Epithelial cell of esophagus (primary cell): Measurements from ENCODE around the gene FBXW11.

Experiments used
- DNase-seq: peaks from one replicate; pipeline ENCODE4 v3.0.0; 2010; ENCODE audit warnings: low read depth
- H3K4me3 ChIP-seq: 2 replicates; pipeline ENCODE4 v1.5.1; 2011; ENCODE audit warnings: mild to moderate bottlenecking, low read length, control low read depth
- TF ChIP-seq, protein P1 (sequence below): IDR thresholded peaks from 2 replicates; pipeline ENCODE4 v1.5.1; 2011; ENCODE audit warnings: low read depth, mild to moderate bottlenecking, low read length, control low read depth, inconsistent platforms; ENCODE audit not compliant: insufficient read depth; ENCODE audit errors: missing control alignments

Gene FBXW11

DNA sequence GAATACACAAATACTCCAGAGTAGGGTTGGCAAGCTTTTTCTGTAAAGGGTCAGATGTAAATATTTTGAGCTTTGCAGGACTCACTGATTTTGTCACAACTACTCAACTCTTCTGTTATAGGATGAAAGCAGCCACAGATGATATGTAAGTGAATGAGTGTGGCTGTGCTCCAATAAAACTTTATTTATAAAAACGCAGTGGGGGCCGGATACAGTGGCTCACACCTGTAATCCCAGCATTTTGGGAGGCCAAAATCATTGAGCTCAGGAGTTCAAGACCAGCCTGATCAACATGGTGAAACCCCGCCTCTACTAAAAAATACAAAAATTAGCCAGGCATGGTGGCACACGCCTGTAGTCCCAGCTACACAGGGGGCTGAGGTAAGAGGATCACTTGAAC lies 69.1 kb downstream of the FBXW11 start:
- DNase-seq, result no peak
- H3K4me3 ChIP-seq, result no peak overlapping the region
- TF ChIP-seq, protein P1, sequence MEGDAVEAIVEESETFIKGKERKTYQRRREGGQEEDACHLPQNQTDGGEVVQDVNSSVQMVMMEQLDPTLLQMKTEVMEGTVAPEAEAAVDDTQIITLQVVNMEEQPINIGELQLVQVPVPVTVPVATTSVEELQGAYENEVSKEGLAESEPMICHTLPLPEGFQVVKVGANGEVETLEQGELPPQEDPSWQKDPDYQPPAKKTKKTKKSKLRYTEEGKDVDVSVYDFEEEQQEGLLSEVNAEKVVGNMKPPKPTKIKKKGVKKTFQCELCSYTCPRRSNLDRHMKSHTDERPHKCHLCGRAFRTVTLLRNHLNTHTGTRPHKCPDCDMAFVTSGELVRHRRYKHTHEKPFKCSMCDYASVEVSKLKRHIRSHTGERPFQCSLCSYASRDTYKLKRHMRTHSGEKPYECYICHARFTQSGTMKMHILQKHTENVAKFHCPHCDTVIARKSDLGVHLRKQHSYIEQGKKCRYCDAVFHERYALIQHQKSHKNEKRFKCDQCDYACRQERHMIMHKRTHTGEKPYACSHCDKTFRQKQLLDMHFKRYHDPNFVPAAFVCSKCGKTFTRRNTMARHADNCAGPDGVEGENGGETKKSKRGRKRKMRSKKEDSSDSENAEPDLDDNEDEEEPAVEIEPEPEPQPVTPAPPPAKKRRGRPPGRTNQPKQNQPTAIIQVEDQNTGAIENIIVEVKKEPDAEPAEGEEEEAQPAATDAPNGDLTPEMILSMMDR, result no peak

DNA sequence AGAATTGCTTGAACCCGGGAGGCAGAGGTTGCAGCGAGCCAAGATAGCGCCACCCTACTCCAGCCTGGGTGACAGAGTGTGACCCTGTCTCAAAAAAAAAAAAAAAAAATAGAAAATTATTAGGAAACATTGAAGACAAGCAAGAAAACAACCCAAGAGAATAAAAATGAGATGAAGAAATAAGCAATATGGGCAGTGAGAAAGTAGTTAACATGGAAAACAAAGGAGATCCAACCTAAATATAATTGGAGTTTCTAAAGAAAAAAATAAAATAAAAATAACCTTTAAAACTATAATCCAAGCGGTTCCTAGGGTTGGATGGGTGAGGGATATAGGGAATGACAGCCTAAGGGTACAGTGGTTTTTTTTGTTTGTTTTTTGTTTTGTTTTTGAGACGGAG lies 71.9 kb downstream of the FBXW11 start:
- DNase-seq, result no peak
- TF ChIP-seq, protein P1, result no peak
- no peak overlapping the region for H3K4me3 ChIP-seq

DNA sequence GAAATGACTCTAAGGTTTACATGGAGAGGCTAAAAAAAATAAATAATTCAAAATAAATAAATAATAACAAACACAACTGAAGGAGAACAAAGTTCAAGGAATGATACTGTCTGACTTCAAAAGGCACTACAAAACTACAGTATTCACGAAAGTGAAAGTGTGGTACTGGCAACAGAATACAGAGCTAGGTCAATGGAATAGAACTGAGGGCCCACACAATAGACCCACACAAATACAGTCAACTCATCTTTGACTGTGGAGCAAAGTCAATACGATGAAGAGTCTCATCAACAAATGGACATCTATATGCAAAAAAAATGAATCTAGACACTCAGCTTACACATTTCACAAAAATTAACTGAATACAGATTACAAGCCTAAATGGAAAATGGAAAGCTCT lies 75.3 kb downstream of the FBXW11 start:
- TF ChIP-seq, protein P1, result no peak
- no peak overlapping the region for H3K4me3 ChIP-seq
- DNase-seq, result no peak

DNA sequence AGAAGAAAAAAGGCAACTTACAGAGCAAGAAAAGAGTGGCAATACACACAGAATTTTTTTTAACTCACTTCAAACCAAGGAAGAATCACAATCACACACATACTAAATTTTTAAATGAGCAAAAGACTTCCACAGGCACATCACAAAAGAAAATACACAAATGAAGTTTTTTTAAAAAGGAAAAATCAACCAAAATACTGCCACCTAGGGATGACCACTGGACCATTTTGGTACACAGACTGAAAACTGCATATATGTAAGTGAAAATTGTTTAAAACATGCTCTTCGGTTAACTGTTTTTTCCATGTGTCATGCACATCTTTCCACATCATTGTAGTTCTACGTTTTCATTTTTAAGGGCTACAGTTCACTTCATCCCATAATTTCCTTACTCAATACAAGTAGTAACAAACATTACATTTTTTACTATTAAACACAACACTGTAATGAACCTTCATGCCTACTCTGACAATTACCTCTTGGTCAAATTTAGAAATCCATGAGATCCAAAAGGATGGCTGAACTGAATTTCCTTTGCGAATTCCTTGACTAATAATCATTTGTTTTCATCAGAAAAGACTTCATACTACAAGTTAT lies 79.0 kb downstream of the FBXW11 start:
- TF ChIP-seq, protein P1, result peak; percentile 29
- DNase-seq, result no peak
- H3K4me3 ChIP-seq, result no peak overlapping the region

DNA sequence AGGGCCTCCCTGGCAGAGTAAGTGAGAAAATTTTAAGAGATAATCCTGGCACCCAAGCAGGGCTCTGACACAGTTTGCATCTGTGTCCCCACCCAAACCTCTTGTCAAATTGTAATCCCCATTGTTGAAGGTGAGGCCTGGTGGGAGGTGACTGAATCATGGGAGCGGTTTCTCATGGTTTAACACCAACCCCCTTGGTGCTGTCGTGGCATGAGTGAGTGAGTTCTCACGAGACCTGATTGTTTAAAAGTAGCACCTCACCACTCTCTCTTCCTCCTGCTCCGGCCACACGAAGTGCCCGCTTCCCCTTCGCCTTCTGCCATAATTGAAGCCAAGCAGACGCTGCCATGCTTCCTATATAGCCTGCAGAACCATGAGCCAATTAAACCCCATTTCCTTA lies 80.1 kb downstream of the FBXW11 start:
- TF ChIP-seq, protein P1, result no peak
- DNase-seq, result peak; percentile 22
- H3K4me3 ChIP-seq, result no peak overlapping the region

DNA sequence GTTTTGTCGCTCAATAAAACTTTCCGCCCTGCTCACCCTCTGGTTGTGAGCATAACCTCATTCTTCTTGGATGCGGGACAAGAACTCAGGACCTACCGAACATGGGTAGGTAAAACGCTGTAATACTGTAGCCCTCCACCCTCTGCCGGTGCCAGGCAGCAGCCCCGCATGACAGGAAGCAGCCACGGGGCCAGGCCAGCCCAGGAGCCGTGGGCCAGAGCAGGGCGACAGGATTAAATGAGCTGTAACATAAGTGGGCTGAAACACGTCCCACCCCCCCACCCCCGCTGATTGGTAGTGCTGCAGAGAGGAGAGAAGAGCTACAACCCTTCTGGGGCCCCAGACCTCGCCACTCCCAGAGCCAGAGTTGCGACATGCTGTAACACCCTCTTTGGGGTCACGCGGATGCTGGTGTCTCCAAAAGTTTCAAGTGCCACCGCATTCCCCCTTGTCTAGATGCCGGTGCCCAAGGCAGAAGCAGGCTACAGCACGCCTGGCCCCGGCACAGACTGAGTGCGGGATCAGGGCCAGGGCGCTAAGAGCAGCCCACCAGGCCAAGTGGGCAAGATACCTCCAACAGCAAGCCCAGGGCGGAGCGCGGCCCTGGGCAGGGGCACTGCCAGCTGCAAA lies 81.8 kb downstream of the FBXW11 start:
- TF ChIP-seq, protein P1, result no peak
- no peak for DNase-seq
- no peak overlapping the region for H3K4me3 ChIP-seq
